ENCODE measurements around the gene CCSER2.
"Not testable (repeated sequence)": the region's sequence is repeated elsewhere in the genome, so short reads cannot be mapped to it uniquely, and the experiment has no call there.

The CCSER2 gene

GRCh38 chr10:84493951-84494848 is 165.8 kb downstream of the CCSER2 start:
- no peak overlapping the region for H3K27ac ChIP-seq (ENCODE audit: low read depth, low read length, poor library complexity, severe bottlenecking)
- no peak overlapping the region for H3K4me2 ChIP-seq (ENCODE audit: low read length)

GRCh38 chr10:84494849-84495180 is 166.4 kb downstream of the CCSER2 start:
- Histone ChIP-seq H3K9ac (ENCODE audit: low read length) (no peak overlapping the region), H3K27ac (ENCODE audit: low read depth, low read length, poor library complexity, severe bottlenecking) (no peak overlapping the region), H3K27me3 (ENCODE audit: insufficient read depth, low read length) (no peaks in the 10 kb centered on the region), H3K9me2 (ENCODE audit: low read depth, low read length) (no peaks in the 10 kb centered on the region), H3K4me1 (ENCODE audit: insufficient read depth, low read length, severe bottlenecking) (peaks cover 2% of the 10 kb centered on the region), H3F3A (ENCODE audit: insufficient read depth, low read length) (no peaks in the 10 kb centered on the region), H4K20me1 (ENCODE audit: insufficient read depth, low read length) (no peaks in the 10 kb centered on the region), H3K4me2 (ENCODE audit: low read length) (no peak overlapping the region), H3K36me3 (ENCODE audit: insufficient read depth, low read length) (no peaks in the 10 kb centered on the region), H3K4me3 (ENCODE audit: low read depth, low read length, poor library complexity, severe bottlenecking) (no peak overlapping the region), H3K79me2 (ENCODE audit: insufficient read depth, low read length) (no peaks in the 10 kb centered on the region), H2AFZ (ENCODE audit: low read length) (no peak overlapping the region), H3K9me3 (ENCODE audit: low read length) (no peaks in the 10 kb centered on the region)
- TF ChIP-seq EZH2 (IDR thresholded peaks at IDR 0.05; ENCODE audit: borderline replicate concordance, low read length) (no peak), CTCF (IDR thresholded peaks at IDR 0.05; ENCODE audit: low read length) (no peak)

More at GRCh38 chr10:84493951-84494848, 165.8 kb downstream of the CCSER2 start:
- Histone ChIP-seq H3K27me3 (ENCODE audit: insufficient read depth, low read length) (no peaks in the 10 kb centered on the region), H2AFZ (ENCODE audit: low read length) (no peak overlapping the region), H3K4me3 (ENCODE audit: low read depth, low read length, poor library complexity, severe bottlenecking) (no peak overlapping the region), H3K4me1 (ENCODE audit: insufficient read depth, low read length, severe bottlenecking) (no peaks in the 10 kb centered on the region), H3K9ac (ENCODE audit: low read length) (no peak overlapping the region), H3K79me2 (ENCODE audit: insufficient read depth, low read length) (no peaks in the 10 kb centered on the region), H3K9me3 (ENCODE audit: low read length) (no peaks in the 10 kb centered on the region), H3K36me3 (ENCODE audit: insufficient read depth, low read length) (no peaks in the 10 kb centered on the region), H4K20me1 (ENCODE audit: insufficient read depth, low read length) (no peaks in the 10 kb centered on the region), H3K9me2 (ENCODE audit: low read depth, low read length) (no peaks in the 10 kb centered on the region), H3F3A (ENCODE audit: insufficient read depth, low read length) (no peaks in the 10 kb centered on the region)
- no peak for TF ChIP-seq CTCF (IDR thresholded peaks at IDR 0.05; ENCODE audit: low read length)
- TF ChIP-seq EZH2 (IDR thresholded peaks at IDR 0.05; ENCODE audit: borderline replicate concordance, low read length): no peak

- Histone ChIP-seq H3K4me2 (ENCODE audit: low read length) (no peak overlapping the region), H3F3A (ENCODE audit: insufficient read depth, low read length) (no peaks in the 10 kb centered on the region), H3K9ac (ENCODE audit: low read length) (no peak overlapping the region), H3K27me3 (ENCODE audit: insufficient read depth, low read length) (no peaks in the 10 kb centered on the region), H3K4me1 (ENCODE audit: insufficient read depth, low read length, severe bottlenecking) (peaks cover 5% of the 10 kb centered on the region), H2AFZ (ENCODE audit: low read length) (no peak overlapping the region), H3K36me3 (ENCODE audit: insufficient read depth, low read length) (no peaks in the 10 kb centered on the region), H4K20me1 (ENCODE audit: insufficient read depth, low read length) (no peaks in the 10 kb centered on the region), H3K27ac (ENCODE audit: low read depth, low read length, poor library complexity, severe bottlenecking) (no peak overlapping the region), H3K4me3 (ENCODE audit: low read depth, low read length, poor library complexity, severe bottlenecking) (no peak overlapping the region), H3K9me3 (ENCODE audit: low read length) (no peaks in the 10 kb centered on the region), H3K79me2 (ENCODE audit: insufficient read depth, low read length) (no peaks in the 10 kb centered on the region), H3K9me2 (ENCODE audit: low read depth, low read length) (no peaks in the 10 kb centered on the region)
- TF ChIP-seq CTCF (IDR thresholded peaks at IDR 0.05; ENCODE audit: low read length) (no peak), EZH2 (IDR thresholded peaks at IDR 0.05; ENCODE audit: borderline replicate concordance, low read length) (no peak)
These were observed 169.6 kb downstream of the CCSER2 start for GRCh38 chr10:84497978-84498377.

- H3K79me2 ChIP-seq (ENCODE audit: insufficient read depth, low read length); H3K27me3 ChIP-seq (ENCODE audit: insufficient read depth, low read length); H3K4me3 ChIP-seq (ENCODE audit: low read depth, low read length, poor library complexity, severe bottlenecking); H2AFZ ChIP-seq (ENCODE audit: low read length); H4K20me1 ChIP-seq (ENCODE audit: insufficient read depth, low read length); H3K27ac ChIP-seq (ENCODE audit: low read depth, low read length, poor library complexity, severe bottlenecking); H3K4me2 ChIP-seq (ENCODE audit: low read length); H3K36me3 ChIP-seq (ENCODE audit: insufficient read depth, low read length); H3K9ac ChIP-seq (ENCODE audit: low read length); H3K9me2 ChIP-seq (ENCODE audit: low read depth, low read length); H3K9me3 ChIP-seq (ENCODE audit: low read length); H3F3A ChIP-seq (ENCODE audit: insufficient read depth, low read length); H3K4me1 ChIP-seq (ENCODE audit: insufficient read depth, low read length, severe bottlenecking): not testable (repeated sequence)
These were observed 170.7 kb downstream of the CCSER2 start for GRCh38 chr10:84499039-84499438.
